LNCAP (cell line): ENCODE data around the gene AFF4.
A peak's percentile ranks its signal among the peaks of the same experiment; 100 is the strongest.

Experiments used
- CTCF ChIP-seq: fragments of 450-650 bp; IDR thresholded peaks from 2 replicates; pipeline ENCODE4 v1.5.1; 2017; ENCODE audit warnings: mild to moderate bottlenecking

AFF4 gene

GRCh38 chr5:132886064-132886823 is 77.2 kb downstream of the AFF4 start:
- no peak for TF ChIP-seq CTCF

GRCh38 chr5:132884548-132884947 is 78.9 kb downstream of the AFF4 start:
- no peak for TF ChIP-seq CTCF

GRCh38 chr5:132883261-132883834 is 80.1 kb downstream of the AFF4 start:
- TF ChIP-seq CTCF, result peak; percentile 73

- TF ChIP-seq CTCF, result no peak
These were observed 85.5 kb downstream of the AFF4 start for GRCh38 chr5:132877938-132878337.

GRCh38 chr5:132877466-132877865 is 86.0 kb downstream of the AFF4 start:
- TF ChIP-seq CTCF, result no peak

GRCh38 chr5:132876020-132876759 is 87.2 kb downstream of the AFF4 start:
- TF ChIP-seq CTCF, result no peak

- TF ChIP-seq CTCF, result no peak
These were observed 89.5 kb downstream of the AFF4 start for GRCh38 chr5:132873930-132874271.
